HG03039 (cell line): ENCODE data around the gene PPP2R5C.
"Not testable (repeated sequence)": the region's sequence is repeated elsewhere in the genome, so short reads cannot be mapped to it uniquely, and the experiment has no call there.

ENCODE experiments used
- ATAC-seq: cut with Tn5 transposase; IDR thresholded peaks from one replicate; pipeline ENCODE4 v1.9.1; 2021; ENCODE audit warnings: mild to moderate bottlenecking, moderate library complexity; ENCODE audit not compliant: unreplicated experiment

Gene PPP2R5C

DNA sequence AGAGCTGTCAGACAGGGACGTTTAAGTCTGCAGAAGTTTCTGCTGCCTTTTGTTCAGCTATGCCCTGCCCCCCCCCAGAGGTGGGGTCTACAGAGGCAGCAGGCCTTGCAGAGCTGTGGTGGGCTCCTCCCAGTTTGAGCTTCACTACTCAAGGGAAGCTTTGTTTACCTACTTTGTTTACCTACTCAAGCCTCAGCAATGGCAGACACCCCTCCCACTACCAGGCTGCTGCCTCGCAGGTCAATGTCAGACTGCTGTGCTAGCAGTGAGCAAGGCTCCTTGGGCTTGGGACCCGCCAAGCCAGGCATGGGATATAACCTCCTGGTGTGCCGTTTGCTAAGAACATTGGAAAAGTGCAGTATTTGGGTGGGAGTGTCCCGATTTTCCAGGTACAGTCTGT, 11.8 kb upstream of the PPP2R5C start:
- not testable (repeated sequence) for ATAC-seq

DNA sequence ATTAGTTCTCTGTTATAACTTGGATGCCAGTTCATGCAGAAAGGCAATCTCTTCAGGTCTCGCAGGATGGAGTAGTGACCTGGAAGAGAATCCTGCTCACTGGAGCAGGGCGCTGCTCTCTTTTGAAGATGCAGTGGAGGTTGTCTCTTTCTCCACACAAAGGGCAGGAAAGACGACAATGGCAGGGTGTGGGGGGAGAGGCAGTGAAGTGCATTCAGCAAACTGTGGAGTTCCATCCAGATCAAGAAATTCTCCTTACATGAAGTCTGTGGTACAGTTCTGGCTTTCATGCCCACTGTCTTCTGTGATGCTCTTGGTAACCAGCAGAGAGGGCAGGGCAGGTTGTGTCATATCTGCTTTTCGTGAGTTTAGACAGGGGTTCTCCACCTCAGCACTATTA, 6.6 kb upstream of the PPP2R5C start:
- no peak for ATAC-seq

DNA sequence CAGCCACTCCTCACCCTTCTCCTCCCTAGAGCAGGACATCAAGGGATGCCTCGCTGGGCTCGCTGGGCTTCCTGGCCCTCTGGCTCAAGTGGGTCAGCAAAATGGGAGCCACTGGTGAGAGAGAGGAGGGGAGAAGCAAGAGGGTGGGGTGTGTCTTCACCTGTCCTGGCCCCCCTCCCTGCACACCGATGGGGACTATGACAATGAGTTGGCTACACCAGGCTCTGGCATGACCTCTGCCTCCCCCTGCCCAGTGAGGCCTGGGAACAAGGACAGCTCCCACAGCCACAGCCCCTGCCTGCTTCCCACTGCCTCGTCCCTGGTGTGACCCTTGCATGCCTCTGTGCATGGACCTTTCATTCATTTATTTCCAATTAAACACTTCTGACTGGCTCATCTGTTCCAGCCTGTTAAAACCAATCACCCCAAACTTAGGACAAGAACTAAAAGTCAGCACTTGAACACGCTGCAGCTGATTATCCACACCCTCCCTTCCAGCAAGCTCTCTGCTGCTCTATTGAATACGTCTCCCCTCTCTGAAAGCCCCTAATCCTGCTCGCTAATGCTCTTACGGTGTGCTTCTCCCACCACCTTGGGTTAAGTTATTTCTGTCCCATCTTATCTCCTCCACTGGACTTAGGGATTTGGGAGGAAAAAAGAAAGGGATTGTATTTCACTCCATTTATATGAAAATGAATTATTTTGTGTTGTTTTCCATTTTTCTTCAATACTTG, 5.8 kb upstream of the PPP2R5C start:
- no peak for ATAC-seq

DNA sequence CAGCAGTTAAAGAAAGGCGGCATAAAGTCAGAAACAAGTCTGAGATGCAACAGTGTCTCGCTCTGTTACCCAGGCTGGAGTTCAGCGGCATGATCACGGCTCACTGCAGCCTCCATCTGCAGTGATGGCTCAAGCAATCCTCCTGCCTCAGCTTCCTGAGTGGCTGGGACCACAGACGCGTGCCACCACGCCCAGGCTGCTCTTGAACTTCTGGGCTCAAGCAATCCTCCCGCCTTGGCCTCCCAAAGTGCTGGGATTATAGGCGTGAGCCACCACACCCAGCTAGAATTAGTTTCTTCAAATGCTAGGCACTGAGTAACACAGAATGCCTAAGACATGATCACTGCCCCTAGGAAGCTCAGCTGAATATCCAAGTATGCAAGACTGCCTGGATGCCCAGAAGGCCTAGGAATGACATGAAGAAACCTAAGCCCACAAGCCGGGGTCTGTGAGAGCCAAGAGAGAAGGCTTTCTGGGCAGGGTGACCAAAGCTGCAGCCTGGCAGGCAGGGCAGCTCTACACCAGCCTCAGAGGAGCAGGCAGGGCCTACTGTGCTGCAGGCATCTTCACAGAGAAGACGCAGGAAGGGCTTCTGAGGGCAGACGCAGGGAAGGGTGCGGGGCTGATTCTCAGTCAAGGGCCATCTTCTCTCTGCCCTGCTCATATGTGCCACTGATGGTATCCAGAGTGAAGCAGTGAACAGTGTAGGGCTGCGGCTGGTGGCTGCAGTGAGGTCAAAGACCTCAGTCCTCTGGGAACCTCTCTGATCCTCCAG, 4.3 kb upstream of the PPP2R5C start:
- no peak for ATAC-seq

DNA sequence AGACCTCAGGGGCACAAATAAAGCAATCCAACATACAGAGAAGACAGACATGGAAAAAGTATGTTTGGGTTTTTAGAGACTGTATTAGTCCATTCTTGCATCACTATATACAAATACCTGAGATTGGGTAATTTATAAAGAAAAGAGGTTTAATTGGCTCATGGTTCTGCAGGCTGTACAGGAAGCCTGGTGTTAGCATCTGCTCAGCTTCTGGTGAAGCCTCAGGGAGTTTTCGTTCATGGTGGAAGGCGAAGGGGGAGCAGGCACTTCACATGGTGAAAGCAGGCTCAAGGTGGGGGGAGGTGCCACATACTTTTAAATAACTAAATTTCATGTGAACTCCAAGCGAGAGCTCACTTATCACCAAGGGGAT, 3.7 kb upstream of the PPP2R5C start:
- no peak for ATAC-seq

DNA sequence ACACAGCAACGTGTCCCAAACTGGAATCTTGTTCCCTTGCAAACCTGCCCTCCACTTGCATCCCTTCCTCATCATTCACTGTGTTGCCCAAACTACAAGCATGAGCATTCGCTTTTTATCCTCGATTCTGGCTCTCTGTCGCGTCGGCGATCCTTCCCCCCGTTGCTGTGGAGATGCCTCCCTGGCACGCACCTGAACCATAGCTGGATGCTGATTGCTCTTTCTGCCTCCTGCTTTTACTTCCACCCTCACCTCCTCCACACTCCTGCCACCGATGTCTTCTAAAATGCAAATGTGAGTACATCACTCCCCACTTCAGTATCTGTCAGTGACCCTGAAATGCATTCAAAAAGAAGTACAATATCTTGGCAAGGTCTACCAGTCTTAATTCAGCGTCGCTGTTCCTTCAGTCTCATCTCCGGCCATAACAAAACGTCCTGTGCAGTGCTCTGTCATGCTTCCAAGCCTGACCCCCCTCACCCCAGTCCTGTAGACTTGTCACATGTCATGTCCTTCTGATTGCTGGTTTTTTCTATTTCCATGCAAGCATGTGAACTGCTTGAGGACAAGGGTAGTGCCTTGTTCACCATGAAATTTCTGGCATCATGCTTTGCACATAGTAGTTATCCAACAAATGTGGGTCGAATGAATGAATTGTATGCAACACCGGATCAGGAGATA, 2.5 kb upstream of the PPP2R5C start:
- ATAC-seq = no peak

DNA sequence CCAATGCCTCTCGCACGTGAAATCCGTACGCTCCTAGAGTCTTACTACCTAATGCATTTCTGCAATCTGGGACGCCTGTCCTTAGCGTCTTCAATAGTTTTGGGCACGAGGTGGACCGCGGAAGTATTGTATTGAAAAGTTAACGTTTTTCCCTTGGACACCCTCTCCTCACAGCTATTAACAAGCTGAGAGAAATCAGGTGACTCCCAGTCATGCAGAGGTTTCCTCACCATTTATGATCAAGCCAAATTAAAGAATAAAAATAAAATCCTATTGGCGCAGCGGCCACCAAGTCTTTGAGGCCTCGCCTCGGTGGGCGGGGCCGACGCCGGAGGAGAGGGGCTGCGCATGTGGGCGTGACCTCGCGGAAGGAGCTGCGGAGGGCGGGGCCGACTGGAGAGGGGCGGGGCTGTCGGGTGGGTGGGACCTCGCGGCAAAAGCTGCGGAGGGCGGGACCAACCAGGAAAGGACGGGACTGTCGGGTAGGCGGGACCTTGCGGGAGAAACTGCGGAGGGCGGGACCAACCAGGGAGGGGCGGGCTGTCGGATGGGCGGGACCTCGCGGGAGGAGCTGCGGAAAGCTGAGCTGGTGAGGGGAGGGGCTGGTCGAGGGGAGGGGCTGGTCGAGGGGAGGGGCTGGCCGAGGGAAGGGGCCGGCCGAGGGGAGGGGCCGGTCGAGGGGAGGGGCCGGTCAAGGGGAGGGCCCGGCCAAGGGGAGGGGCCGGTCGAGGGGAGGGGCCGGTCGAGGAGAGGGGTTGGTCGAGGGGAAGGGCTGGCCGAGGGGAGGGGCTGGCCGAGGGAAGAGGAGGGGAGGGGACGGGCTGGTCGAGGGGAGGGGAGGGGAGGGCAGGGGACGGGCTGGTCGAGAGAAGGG, 1.1 kb upstream of the PPP2R5C start:
- peak; percentile 58 for ATAC-seq

DNA sequence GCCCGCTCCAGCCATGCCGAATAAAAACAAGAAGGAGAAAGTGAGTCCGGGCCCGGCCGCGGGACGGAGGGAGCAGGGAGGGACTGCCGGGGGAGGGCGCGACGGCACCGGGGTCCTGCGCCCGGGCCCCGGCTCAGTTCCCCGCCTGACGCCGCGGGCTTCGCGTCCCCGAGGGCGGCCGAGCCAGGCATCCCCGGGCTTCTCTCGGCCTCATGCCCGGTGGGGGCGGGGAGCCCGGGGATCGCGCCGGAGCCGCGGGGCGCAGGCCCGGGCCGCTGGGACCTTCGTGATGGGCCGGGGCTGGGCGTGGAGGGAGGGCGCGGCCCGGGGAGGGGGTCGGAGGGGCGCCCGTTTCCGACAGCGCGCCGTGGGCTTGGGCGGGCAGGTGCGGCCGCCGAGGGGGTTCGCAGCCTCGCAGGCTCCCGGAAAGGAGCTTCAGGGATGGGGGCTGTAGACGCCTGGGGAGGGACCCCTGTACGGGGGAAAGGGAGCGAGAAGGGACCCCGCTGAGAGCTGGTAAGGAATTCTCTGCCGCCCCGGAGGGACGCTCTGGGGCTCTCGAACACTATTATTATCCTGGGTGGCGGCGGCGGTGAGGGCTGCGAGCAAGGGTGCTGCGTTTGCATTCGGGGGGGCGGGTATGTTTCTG, 496 bp downstream of the PPP2R5C start:
- peak; percentile 16 for ATAC-seq

DNA sequence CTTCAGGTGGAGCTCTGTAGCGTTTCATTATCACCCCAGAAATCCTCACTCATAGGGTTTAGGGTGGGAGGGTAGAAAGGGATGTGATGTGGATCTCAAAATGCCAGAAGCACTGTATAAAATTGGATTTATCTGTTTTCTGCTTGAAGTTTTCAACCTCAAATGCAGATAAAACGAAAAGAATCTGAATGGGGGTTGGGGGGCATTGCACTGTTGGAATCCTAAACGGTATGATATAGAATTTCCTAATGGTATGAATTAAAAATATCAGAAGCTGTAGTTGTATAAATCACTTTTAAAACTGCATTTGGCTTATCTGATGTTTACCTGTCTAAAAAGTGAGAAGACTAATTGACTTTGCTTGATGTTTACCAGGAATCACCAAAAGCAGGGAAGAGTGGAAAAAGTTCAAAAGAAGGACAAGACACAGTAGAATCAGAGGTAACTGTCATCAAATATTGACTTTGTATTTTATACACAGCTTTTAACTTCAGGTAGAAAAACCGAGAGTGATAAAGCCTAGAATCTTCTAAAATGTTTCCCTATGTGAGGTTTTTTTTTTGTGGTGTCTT, 1.1 kb downstream of the PPP2R5C start:
- ATAC-seq = no peak

DNA sequence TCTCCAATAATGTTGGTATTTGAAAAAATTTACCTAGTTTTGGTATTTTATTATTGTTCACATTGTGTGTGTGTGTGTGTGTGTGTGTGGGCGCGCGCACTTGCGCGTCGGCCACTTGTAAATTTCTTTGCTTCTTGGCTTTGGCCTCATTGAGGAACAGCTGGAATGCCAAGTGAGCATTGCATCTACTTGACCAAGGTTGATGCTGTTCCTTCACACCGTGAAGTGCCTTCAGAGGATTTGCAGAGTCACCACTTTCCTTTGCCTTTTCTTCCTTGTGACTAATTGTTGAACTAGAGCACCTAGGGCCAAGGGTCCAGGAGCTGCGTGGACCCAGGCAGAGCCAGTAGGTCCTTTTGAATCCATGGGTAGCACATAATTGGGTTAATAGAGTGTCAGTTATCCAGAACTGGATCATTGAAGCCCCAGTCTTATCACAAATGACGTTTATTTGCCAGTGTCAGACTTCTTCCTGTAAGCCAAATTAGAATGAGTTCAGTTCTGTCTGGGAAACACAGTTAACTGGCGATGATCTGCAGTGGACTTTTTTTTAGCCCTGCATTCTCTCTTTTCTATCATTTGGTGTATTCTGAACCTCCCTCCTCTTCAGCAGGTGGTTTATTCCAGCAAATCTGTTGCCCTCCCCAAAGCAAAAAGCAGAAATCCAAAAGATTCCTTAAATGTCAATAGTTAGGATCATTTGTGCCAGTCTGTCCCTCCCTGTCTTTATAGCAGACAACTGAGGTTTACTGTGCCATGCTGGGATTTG, 2.6 kb downstream of the PPP2R5C start:
- ATAC-seq = no peak

DNA sequence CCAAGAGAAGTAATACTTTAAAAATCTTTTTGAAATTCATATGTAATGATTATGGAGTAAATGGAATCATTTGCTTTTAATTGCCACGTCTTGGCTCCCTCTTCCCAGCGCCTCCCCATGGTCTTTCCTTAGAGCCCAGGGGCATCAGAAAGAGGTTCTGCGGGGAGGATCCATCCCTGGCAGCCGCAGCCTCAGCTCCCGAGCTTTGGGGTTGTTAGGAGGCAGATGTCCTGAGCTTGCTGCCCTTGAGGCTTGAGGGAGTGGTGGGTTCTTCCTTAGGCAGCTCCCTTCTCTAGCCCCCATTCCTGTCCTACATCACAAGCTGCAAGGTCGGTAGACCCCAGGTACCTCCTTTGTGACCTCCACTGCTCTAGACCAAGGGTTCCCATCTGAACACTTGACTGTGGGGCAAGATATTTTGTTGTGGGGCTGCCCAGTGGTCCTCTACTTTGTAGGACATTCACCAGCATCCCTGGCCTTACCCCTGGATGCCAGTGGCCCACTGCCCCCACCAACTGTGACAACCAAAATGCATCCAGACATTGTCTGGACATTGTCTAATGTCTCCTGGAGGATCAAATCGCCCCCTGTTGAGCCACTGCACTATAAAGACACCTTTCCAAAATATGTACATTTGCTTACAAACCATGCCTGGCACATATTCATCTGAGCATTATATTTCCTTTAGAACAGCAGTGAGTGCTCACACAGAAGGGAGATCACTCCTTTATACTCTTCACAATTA, 6.3 kb downstream of the PPP2R5C start:
- no peak for ATAC-seq

DNA sequence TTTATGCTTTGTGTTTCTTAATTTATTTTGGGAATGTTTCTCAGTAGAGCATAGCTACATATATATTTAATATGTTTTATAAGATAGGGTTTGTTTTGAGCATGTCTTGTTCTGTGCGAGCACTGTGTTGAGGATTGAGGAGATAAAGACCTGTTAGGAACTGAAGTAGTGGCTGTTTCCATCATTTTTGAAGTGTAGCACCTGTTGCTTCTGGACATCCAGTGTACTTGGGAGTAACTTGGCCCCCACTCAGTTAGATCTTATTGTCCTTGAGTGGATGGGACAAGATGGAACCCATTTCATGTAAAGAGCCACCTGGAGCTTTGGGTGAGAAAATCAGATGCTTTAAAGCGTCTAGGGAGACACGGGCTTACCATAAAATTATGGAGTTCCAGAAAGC, 8.7 kb downstream of the PPP2R5C start:
- no peak for ATAC-seq

DNA sequence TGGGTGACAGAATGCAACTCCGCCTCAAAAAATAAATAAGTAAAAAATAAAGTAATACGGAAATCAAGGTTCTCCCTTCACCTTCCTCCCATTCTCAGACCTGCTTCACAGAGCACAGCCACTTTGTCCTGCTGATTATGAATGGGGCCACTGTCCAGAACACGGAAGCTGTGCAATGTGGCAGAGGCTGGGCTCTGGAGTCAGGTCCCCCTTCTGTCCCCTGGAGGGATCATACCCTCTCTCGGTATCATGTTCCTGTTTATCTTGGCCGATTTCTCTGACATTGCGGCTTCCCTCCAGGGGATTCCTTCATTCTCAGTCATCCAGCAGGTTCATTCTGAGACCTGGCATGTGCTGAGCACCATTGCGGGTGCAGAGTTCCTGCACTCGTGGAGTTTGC, 11.3 kb downstream of the PPP2R5C start:
- no peak for ATAC-seq

DNA sequence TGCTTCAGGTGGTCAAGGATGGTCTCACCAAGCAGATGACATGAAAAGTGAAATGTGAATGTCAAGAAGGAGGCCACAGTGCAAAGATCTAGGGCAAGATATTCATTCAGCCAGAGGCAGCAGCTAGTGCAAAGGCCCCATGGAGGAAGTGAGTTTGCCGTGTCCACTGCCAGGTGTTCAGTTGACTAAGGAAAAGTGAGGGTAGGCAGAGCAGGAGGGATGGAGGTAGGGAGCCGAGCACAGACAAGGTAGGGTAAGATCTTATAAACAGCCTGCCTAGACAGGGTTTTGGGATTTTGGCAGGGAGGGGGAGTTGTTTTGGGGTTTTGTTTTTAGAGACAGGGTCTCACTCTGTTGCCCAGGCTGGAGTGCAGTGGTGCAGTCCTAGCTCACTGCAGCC, 11.9 kb downstream of the PPP2R5C start:
- ATAC-seq = no peak

DNA sequence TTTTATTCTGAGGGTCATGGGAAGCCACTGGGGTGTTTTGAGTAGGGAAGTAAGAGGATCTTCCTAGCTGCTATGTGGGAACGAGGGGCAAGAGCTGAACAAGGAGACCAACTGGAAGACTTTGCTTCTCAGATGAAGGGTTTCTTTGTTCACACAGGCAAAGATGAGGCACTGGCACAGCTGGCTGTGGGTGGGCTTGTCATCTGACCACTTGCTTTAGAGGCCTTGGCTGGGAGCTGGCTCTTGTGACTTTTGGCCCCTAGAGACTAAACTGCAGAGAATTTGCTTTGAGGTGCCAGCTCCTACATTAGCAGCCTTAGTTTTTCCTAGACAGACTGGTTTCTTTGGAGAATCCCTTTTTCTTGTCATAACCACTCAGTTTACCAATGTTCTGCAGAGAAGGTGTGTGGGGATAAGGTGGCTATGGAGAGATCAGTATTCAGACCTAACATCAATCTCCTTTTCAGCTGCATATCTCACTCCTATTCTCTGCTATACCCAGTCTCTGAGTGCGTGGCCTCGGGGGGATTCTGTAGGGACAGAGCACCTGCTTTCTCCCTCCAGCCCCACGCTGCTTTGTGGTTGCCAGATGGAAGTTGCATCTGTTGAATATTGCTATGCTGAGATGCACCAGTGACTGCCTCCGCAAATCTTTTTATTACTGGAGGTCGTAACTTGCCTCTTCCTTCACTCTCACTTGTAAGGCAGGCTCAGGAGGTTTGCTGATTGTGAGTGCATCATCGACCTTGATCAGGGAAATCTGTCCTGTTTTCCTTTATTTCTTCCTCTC, 12.7 kb downstream of the PPP2R5C start:
- ATAC-seq = no peak

DNA sequence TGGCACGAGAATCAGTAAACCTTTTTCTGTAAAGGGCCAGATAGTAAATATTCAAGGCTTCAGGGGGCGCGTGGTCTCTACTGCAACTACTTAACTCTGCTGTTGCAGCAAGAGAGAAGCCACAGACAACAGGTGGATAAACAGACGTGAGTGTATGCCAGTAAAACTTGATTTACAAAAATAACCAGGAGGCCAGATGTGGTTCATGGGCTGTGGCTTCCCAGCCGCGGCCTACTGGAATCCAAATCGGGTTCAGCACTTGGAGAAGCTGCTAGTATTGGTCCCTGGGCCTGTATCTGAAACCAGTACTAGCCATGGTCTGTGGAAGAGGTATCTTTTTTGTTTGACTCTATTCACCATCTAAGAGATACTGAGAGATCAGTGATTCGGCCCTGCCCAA, 13.3 kb downstream of the PPP2R5C start:
- ATAC-seq = no peak

DNA sequence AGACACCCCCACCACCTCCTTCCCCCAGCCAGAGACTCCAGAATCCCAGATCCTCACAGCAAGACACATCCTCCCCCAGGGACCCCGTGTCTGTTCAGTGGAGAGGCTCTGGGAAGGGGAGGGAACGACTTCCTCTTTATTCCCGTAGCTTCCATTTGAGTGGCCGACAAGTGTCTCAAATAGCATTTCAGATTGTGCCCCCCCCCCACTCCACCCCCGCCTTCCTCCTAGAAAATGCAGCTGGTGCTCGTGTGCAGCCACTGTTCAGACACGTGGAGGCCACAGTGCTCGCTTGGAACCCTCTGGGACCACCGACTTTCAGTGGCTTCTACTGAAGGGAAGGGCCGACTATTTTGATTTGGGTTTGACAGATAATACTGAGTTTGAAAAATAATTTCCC, 14.3 kb downstream of the PPP2R5C start:
- no peak for ATAC-seq

DNA sequence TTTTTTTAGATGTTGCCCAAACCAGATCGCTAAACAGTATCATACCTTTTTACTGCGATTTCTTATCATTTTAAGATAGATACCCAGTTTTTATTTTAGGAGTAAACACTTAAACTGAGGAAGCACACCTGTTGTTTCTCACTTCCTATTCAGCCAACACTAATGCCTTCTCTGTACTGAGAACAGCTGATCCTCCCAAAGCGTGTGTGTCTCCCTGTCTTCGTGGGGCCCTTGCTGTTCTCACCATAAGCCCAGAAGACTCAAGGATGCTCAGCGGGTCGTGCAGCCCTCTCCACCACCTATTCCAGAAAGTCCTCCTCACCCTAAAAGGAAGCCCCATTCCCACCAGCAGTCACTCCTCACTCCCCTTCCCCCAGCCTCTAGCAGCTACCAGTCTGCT, 14.8 kb downstream of the PPP2R5C start:
- ATAC-seq = no peak
